IMR-90 (cell line): Measurements from ENCODE around the gene KLF11. TPM values are rescaled to one million over a fixed set of nuclear protein-coding genes. Genes with fewer than 3 reads are reported as not detected.
A peak's percentile ranks its signal among the peaks of the same experiment; 100 is the strongest.
"Not testable (repeated sequence)": the region's sequence is repeated elsewhere in the genome, so short reads cannot be mapped to it uniquely, and the experiment has no call there.

Experiments
- ATAC-seq: fragments of 200-7000 bp; cut with Tn5 transposase; 2 replicates; pipeline ENCODE4 v1.9.1; 2020; ENCODE audit warnings: low read depth, mild to moderate bottlenecking, moderate library complexity
- BruUV-seq: library from RNA; stranded (reverse); fragments of 400-500 nt; replicated peaks from 2 replicates; lab custom pipeline; 2021; lab: Mats Ljungman, UMichigan
- CTCF ChIA-PET: fragments of 300-600 bp; formaldehyde crosslinking; extraction: SDS; loops from one replicate; lab custom pipeline; 2021; ENCODE audit warnings: antibody characterized with exemption; lab: Yijun Ruan, JAX
- POLR2A ChIA-PET: fragments of 300-600 bp; sonication (Branson Sonifier 250); formaldehyde crosslinking; loops from one replicate; lab custom pipeline; 2022; ENCODE audit warnings: antibody characterized with exemption; ENCODE audit not compliant: unreplicated experiment; lab: Charles Lee
- DNase-seq: peaks from one replicate; pipeline ENCODE4 v3.0.0; 2013
- H2AFZ ChIP-seq: replicated peaks from 2 replicates; pipeline ENCODE3; 2013; ENCODE audit warnings: low read length, mild to moderate bottlenecking; ENCODE audit not compliant: poor library complexity
- H2AK5ac ChIP-seq: 2 replicates; pipeline ENCODE4 v1.6.1; 2013; ENCODE audit warnings: low read depth, low read length, inconsistent platforms
- H2AK9ac ChIP-seq: replicated peaks from 2 replicates; pipeline ENCODE3; 2013; ENCODE audit warnings: mild to moderate bottlenecking, low read depth, low read length, moderate library complexity; ENCODE audit not compliant: poor library complexity
- H2BK120ac ChIP-seq: 2 replicates; pipeline ENCODE4 v1.6.1; 2013; ENCODE audit warnings: low read depth, low read length, inconsistent platforms
- H2BK15ac ChIP-seq: 3 replicates; pipeline ENCODE4 v1.6.1; 2013; ENCODE audit warnings: low read depth, low read length, inconsistent platforms
- H2BK20ac ChIP-seq: 2 replicates; pipeline ENCODE4 v1.6.1; 2013; ENCODE audit warnings: low read depth, mild to moderate bottlenecking, inconsistent platforms, low read length, moderate library complexity
- H2BK5ac ChIP-seq: 2 replicates; pipeline ENCODE4 v1.6.1; 2013; ENCODE audit warnings: mild to moderate bottlenecking, low read depth, low read length, inconsistent platforms; ENCODE audit not compliant: poor library complexity, severe bottlenecking
- H3K14ac ChIP-seq: replicated peaks from 2 replicates; pipeline ENCODE4 v1.6.1; 2013; ENCODE audit warnings: low read depth, low read length, inconsistent platforms
- H3K18ac ChIP-seq: 2 replicates; pipeline ENCODE4 v1.6.1; 2013; ENCODE audit warnings: low read depth, low read length, control low read depth
- H3K23ac ChIP-seq: 2 replicates; pipeline ENCODE4 v1.6.1; 2013; ENCODE audit warnings: low read depth, low read length, inconsistent platforms
- H3K27ac ChIP-seq: 2 replicates; pipeline ENCODE4 v1.5.1; 2013; ENCODE audit warnings: mild to moderate bottlenecking, control low read depth, low read length; ENCODE audit not compliant: insufficient read depth
- H3K27me3 ChIP-seq: 2 replicates; pipeline ENCODE4 v1.6.1; 2013; ENCODE audit warnings: low read length; ENCODE audit not compliant: control insufficient read depth, insufficient read depth
- H3K36me3 ChIP-seq: 2 replicates; pipeline ENCODE4 v1.6.1; 2013; ENCODE audit warnings: low read length, mixed read lengths; ENCODE audit not compliant: control insufficient read depth, insufficient read depth
- H3K4ac ChIP-seq: 2 replicates; pipeline ENCODE4 v1.6.1; 2013; ENCODE audit warnings: low read depth, low read length, inconsistent platforms
- H3K4me1 ChIP-seq: 2 replicates; pipeline ENCODE4 v1.6.1; 2013; ENCODE audit warnings: low read length, mixed read lengths; ENCODE audit not compliant: control insufficient read depth, insufficient read depth
- H3K4me2 ChIP-seq: 2 replicates; pipeline ENCODE4 v1.6.1; 2013; ENCODE audit warnings: low read depth, mild to moderate bottlenecking, control low read depth, low read length, moderate library complexity
- H3K4me3 ChIP-seq: 2 replicates; pipeline ENCODE4 v1.5.1; 2013; ENCODE audit warnings: low read depth, mild to moderate bottlenecking, control low read depth, low read length, moderate library complexity; ENCODE audit not compliant: insufficient read depth
- H3K56ac ChIP-seq: 2 replicates; pipeline ENCODE4 v1.6.1; 2013; ENCODE audit warnings: low read length, inconsistent platforms; ENCODE audit not compliant: insufficient read depth; ENCODE audit errors: extremely low read depth
- H3K79me1 ChIP-seq, 2 experiments: 2 replicates each; pipeline ENCODE4 v1.6.1; 2013; ENCODE audit warnings: low read length in 2 of 2, inconsistent platforms in 1 of 2, low read depth in 1 of 2
- H3K9ac ChIP-seq: 2 replicates; pipeline ENCODE4 v1.6.1; 2013; ENCODE audit warnings: low read depth, low read length, control low read depth
- H3K9me1 ChIP-seq: 2 replicates; pipeline ENCODE4 v1.6.1; 2013; ENCODE audit warnings: low read length, inconsistent platforms; ENCODE audit not compliant: insufficient read depth
- H3K9me3 ChIP-seq: 2 replicates; pipeline ENCODE4 v1.6.1; 2013; ENCODE audit warnings: low read length; ENCODE audit not compliant: control insufficient read depth, insufficient read depth
- H4K20me1 ChIP-seq: 2 replicates; pipeline ENCODE4 v1.6.1; 2013; ENCODE audit warnings: low read length, inconsistent platforms; ENCODE audit not compliant: insufficient read depth
- H4K5ac ChIP-seq: 2 replicates; pipeline ENCODE4 v1.6.1; 2013; ENCODE audit warnings: mild to moderate bottlenecking, low read depth, low read length, control low read depth
- H4K8ac ChIP-seq, 2 experiments: 2 replicates each; pipeline ENCODE4 v1.6.1; 2013; ENCODE audit warnings: low read depth in 2 of 2, low read length in 2 of 2, control low read depth in 1 of 2, inconsistent platforms in 1 of 2
- H4K91ac ChIP-seq: 2 replicates; pipeline ENCODE4 v1.6.1; 2013; ENCODE audit warnings: low read depth, low read length, inconsistent platforms; ENCODE audit not compliant: insufficient read depth
- MAZ ChIP-seq: IDR thresholded peaks from 2 replicates; pipeline ENCODE4 v1.6.1; 2012; ENCODE audit warnings: low read depth, mild to moderate bottlenecking, low read length, improper control_type of control experiment, moderate library complexity, borderline replicate concordance
- MXI1 ChIP-seq: IDR thresholded peaks from 2 replicates; pipeline ENCODE4 v1.6.1; 2012; ENCODE audit warnings: low read depth, mild to moderate bottlenecking, low read length, moderate library complexity, borderline replicate concordance
- POLR2A ChIP-seq: IDR thresholded peaks from 2 replicates; pipeline ENCODE4 v1.6.1; 2012; ENCODE audit warnings: mild to moderate bottlenecking, low read depth, low read length
- RAD21 ChIP-seq: IDR thresholded peaks from 2 replicates; pipeline ENCODE4 v1.6.1; 2012; ENCODE audit warnings: low read length, improper control_type of control experiment
- WGBS, 2 experiments: methylation state at CpG; one replicate each; pipeline versions ENCODE4 v1.1.5 to v1.1.7; 2013; ENCODE audit warnings: missing lambda C conversion rate in 2 of 2; ENCODE audit not compliant: insufficient read length in 1 of 2; ENCODE audit errors: extremely low coverage in 2 of 2; 5-methylcytosine and 5-hydroxymethylcytosine counted together
- dilution Hi-C: fragments of 300-500 bp; cut with HindIII; formaldehyde crosslinking; loops from one replicate; pipeline ENCODE4 v1.14.3; 2018; ENCODE audit warnings: low sequenced_read_pairs; ENCODE audit not compliant: unreplicated experiment
- in situ Hi-C: fragments of 300-500 bp; cut with MboI; formaldehyde crosslinking; loops from 3 replicates; pipeline ENCODE4 v1.14.3; 2019; ENCODE audit warnings: low sequenced_read_pairs, inconsistent platforms, mixed read lengths
- intact Hi-C: fragments of 100-400 bp; cut with micrococcal nuclease; formaldehyde crosslinking; loops from 2 replicates; pipeline ENCODE4 v1.10.0; 2022
- polyA plus RNA-seq, 3 experiments: library from polyadenylated mRNA; depleted of rRNA; stranded (reverse); fragments of >200 nt; gene quantifications; 2 replicates each; pipeline ENCODE4 v1.2.3, GENCODE V29; 2012; ENCODE audit warnings: low replicate concordance in 1 of 3
- total RNA-seq: library from RNA; depleted of rRNA; stranded (reverse); fragments of >200 nt; gene quantifications from 2 replicates; pipeline ENCODE4 v1.2.3, GENCODE V29; 2012

Gene KLF11
- total and polyA plus RNA-seq, 2 of the 4 experiments (the other 2 are of a cell fraction) = 2.0 to 2.4 TPM

DNA sequence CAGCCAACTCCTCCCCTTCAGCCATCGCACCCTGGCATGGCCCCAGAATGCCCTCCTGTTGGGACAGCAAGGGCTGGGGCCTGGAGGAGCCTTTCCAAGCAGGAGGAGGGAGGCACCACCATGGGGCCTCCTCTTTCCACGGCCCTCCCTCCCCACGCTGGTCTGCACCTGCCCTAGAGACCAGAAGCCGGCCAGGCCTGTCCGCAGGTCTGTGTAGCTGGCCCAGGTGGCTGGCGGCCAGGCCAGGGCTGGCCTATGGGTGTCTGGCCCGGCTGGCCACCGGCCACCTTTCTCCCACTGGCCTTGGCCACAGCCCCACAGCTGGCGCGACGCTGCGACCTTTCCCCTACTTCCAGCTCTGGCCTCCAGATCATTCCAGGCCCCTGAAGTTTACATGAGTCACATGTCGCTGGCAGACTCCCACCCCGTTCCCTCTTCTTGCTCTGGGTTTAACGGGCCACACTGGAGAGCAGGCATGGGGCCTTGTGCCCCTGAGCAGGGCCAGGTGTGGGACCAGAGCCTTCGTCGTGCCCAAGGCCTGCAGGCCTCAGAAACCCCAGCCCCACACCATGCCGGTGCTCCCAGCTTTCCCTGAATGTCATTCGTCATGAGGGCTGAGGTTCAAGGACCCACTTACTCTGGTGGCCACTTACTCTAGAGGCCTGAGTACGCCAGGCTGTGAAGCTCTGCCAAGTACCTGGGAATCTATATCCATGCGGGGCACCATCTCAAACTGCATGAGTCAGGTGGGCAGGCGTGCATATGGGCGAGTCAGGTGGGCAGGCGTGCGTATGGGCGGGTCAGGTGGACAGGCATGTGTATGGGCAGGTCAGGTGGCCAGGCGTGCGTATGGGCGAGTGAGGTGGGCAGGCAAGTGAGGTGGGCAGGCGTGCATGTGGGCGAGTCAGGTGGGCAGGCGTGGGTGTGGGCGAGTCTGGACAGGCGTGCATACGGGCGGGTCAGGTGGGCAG, 33.3 kb upstream of the KLF11 start (continued):
- TF ChIP-seq RAD21 (no peak), MXI1 (no peak), MAZ (peak; percentile 58; the same call in 1 of the 2 replicates), POLR2A (no peak)

DNA sequence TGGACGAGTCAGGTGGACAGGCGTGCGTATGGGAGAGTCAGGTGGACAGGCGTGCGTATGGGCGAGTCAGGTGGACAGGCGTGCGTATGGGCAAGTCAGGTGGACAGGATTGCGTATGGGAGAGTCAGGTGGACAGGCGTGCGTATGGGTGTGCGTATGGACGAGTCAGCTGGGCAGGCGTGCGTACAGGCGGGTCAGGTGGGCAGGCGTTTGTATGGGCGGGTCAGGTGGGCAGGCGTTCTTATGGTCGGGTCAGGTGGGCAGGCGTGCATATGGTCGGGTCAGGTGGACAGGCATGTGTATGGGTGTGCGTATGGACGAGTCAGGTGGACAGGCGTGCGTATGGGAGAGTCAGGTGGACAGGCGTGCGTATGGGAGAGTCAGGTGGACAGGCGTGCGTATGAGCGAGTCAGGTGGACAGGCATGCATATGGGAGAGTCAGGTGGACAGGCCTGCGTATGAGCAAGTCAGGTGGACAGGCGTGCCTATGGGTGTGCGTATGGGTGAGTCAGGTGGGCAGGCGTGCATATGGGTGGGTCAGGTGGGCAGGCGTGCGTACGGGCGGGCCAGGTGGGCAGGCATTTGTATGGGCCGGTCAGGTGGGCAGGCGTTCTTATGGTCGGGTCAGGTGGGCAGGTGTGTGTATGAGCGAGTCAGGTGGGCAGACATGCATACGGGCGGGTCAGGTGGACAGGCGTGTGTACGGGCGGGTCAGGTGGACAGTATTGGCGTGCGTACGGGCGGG, 32.3 kb upstream of the KLF11 start:
- H3K14ac ChIP-seq, CTCF ChIA-PET, H3K4me2 ChIP-seq, H3K23ac ChIP-seq, H3K9ac ChIP-seq, H3K4me3 ChIP-seq, BruUV-seq, DNase-seq, H2AFZ ChIP-seq, H3K18ac ChIP-seq, in situ Hi-C loops, ATAC-seq, H2BK15ac ChIP-seq, H3K79me1 ChIP-seq, dilution Hi-C loops, H2BK20ac ChIP-seq, intact Hi-C loops, H3K27ac ChIP-seq, H3K36me3 ChIP-seq, H3K4ac ChIP-seq, H3K27me3 ChIP-seq, H4K5ac ChIP-seq, H3K9me1 ChIP-seq, POLR2A ChIA-PET, H3K9me3 ChIP-seq, H4K20me1 ChIP-seq, H3K56ac ChIP-seq, H2AK9ac ChIP-seq: not testable (repeated sequence)
- Histone ChIP-seq H4K8ac (peak overlapping the region in 1 of 2 experiments; percentile 35; a peak in 1 of 4 replicates), H4K91ac (0 out of 2 replicates have a peak overlapping the region, but pooled peaks have one; percentile 84), H2AK5ac (peak overlapping the region; percentile 95), H2BK120ac (peak overlapping the region; percentile 88; the same call in 1 of the 2 replicates), H2BK5ac (peak overlapping the region; percentile 6), H3K4me1 (peaks cover 28% of the 10 kb centered on the region)
- 96% methylated on average over 33 of the region's 52 CpGs; no CpG with 5 or more reads in 1 of the 2 experiments for WGBS, 2 experiments
